ENCODE data around the gene TNNC1. TPM values are rescaled to one million over a fixed set of nuclear protein-coding genes. Genes with fewer than 3 reads are reported as not detected.

Gene TNNC1
- total RNA-seq, 2 experiments from 2014 or later = 0.57 to 3.2 TPM

DNA sequence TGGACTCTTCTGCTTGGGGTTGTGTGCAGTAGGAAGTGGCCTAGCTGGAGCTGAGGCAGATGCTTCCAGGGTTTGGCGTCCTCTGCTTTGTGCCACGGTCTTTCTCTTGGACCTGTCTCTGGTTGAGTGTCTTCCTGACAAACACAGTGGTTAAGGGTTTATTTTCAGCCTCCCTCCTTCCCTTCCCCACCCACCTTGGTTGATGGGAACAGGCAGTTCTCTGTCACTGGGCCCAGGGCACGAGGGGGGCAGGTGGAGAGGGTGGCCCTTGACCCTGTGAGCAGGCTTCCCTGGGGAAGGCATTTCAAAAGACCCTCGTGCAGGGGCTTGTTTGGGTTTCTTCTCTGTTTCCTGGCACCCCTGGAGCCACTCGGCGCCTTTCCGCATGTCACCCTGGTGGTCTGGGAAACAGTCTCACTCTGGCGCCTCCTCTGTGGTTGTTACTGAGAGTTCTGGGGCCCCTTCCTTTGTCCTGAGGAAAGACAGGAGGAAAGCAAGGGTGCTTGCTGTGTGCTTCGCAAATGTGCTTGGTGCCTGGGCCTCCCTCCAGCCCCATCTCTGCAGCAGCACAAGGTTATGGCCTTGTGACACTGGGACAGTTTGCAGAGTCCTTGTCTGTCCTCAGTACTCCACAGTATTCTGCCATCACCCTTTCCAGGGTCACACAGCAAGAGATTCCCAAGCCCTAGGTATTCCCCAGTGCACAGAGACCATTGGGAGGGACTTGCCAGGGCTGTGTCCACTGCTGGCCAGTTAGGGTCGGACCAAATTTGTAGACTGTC is 31.0 kb upstream of the TNNC1 start:
- Histone ChIP-seq H3K79me2 (ENCODE audit: insufficient read depth, low read depth, low read length) (no peaks in the 10 kb centered on the region), H3K4me2 (ENCODE audit: low read length) (no peak overlapping the region), H3K36me3 (ENCODE audit: insufficient read depth, low read length) (peaks cover 62% of the 10 kb centered on the region), H3K4me3 (ENCODE audit: low read depth, low read length, poor library complexity, severe bottlenecking) (no peak overlapping the region), H3K9me2 (ENCODE audit: insufficient read depth, low read length) (no peaks in the 10 kb centered on the region), H3K4me1 (ENCODE audit: insufficient read depth, low read length, poor library complexity, severe bottlenecking) (no peaks in the 10 kb centered on the region), H4K20me1 (ENCODE audit: insufficient read depth, low read length) (no peaks in the 10 kb centered on the region), H3K9me3 (ENCODE audit: low read length) (no peaks in the 10 kb centered on the region), H2AFZ (ENCODE audit: low read length) (no peak overlapping the region), H3K27ac (ENCODE audit: low read depth, low read length, poor library complexity, severe bottlenecking) (no peak overlapping the region)
- no peak for DNase-seq (ENCODE audit: low spot score)
- ChIA-PET CTCF (ENCODE audit: unreplicated experiment) (no interaction called here), POLR2A (no interaction called here)
- BruUV-seq (replicated peaks) = no TSS peak
- intact Hi-C loops (cut with micrococcal nuclease; ENCODE audit: unreplicated experiment) = no loop called here
- TF ChIP-seq, protein P1, sequence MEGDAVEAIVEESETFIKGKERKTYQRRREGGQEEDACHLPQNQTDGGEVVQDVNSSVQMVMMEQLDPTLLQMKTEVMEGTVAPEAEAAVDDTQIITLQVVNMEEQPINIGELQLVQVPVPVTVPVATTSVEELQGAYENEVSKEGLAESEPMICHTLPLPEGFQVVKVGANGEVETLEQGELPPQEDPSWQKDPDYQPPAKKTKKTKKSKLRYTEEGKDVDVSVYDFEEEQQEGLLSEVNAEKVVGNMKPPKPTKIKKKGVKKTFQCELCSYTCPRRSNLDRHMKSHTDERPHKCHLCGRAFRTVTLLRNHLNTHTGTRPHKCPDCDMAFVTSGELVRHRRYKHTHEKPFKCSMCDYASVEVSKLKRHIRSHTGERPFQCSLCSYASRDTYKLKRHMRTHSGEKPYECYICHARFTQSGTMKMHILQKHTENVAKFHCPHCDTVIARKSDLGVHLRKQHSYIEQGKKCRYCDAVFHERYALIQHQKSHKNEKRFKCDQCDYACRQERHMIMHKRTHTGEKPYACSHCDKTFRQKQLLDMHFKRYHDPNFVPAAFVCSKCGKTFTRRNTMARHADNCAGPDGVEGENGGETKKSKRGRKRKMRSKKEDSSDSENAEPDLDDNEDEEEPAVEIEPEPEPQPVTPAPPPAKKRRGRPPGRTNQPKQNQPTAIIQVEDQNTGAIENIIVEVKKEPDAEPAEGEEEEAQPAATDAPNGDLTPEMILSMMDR (conservative IDR thresholded peaks at IDR 0.05; ENCODE audit: low read length) = no peak
- no peak for TF ChIP-seq EZH2phosphoT487 (IDR thresholded peaks at IDR 0.05; ENCODE audit: borderline replicate concordance, low read depth, low read length)

DNA sequence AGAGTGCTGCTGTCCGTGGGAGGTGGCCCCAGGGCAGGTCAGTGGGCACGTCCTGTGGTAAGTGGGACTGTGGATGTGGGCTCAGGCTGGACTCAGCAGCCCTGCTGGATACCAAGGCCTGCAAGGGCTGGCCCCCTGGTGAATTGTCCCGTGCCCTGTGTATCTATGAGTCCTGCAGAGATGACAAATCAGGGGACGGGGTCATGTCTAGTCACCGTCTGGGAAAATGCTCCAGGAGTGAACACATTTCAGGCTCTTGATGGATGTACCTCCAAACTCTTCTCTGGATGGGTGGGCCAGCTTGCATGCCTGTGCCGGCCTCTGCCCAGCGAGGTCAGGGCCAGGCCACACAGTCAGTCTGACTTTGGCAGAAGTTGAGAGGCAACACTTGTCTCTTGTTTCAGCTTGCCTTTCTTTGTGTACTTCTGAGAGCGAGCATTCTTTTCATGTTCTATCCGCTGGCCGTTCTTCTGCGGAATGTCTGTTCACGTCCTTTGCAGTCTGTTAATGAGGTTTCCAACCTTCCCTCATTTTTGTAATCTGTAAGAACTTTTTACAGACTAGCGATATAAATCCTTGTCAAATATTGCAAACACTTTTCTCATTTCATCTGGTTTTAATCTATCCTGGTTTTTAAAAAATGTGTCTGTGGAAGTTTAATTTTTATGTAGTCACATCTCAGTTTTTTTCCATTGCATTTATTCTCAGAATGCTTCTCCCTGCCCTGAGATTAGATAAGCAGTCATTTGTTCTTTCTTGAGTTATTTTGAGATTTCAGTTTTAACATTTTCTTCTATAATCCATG is 29.9 kb upstream of the TNNC1 start:
- no peak for TF ChIP-seq EZH2phosphoT487 (IDR thresholded peaks at IDR 0.05; ENCODE audit: borderline replicate concordance, low read depth, low read length)
- TF ChIP-seq, protein P1 (conservative IDR thresholded peaks at IDR 0.05; ENCODE audit: low read length) = no peak
- Histone ChIP-seq H3K27ac (ENCODE audit: low read depth, low read length, poor library complexity, severe bottlenecking) (no peak overlapping the region), H2AFZ (ENCODE audit: low read length) (no peak overlapping the region), H3K4me3 (ENCODE audit: low read depth, low read length, poor library complexity, severe bottlenecking) (no peak overlapping the region), H3K4me2 (ENCODE audit: low read length) (no peak overlapping the region), H3K9me2 (ENCODE audit: insufficient read depth, low read length) (no peaks in the 10 kb centered on the region), H3K9me3 (ENCODE audit: low read length) (no peaks in the 10 kb centered on the region), H3K36me3 (ENCODE audit: insufficient read depth, low read length) (peaks cover 64% of the 10 kb centered on the region), H3K79me2 (ENCODE audit: insufficient read depth, low read depth, low read length) (no peaks in the 10 kb centered on the region), H3K4me1 (ENCODE audit: insufficient read depth, low read length, poor library complexity, severe bottlenecking) (no peaks in the 10 kb centered on the region), H4K20me1 (ENCODE audit: insufficient read depth, low read length) (no peaks in the 10 kb centered on the region)
- POLR2A ChIA-PET = no interaction called here
- intact Hi-C loops (cut with micrococcal nuclease; ENCODE audit: unreplicated experiment) = no loop called here
- CTCF ChIA-PET (ENCODE audit: unreplicated experiment) = no interaction called here
- BruUV-seq (replicated peaks) = no TSS peak
- no peak for DNase-seq (ENCODE audit: low spot score)

DNA sequence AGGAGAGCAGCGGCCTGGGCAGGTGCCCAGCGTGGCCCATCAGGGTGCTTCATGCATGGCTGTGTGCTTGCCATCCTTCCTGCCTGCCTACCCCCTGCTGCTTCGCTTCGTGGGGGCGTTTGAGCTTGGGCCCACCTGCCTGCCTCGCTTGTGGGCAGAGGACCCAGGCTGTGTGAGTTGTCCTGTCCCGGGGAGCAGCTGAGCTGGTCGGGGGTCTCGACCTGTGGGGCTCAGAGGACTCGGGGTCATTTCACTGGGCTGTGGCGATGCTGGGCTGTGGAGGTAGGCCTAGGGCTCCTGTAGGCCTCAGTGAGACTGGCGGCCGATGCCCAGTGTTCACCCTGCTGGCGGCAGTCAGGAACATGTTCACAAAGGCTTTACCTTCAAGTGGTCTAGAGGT is 29.2 kb upstream of the TNNC1 start:
- Histone ChIP-seq H3K27ac (ENCODE audit: low read depth, low read length, poor library complexity, severe bottlenecking) (no peak overlapping the region), H3K36me3 (ENCODE audit: insufficient read depth, low read length) (peaks cover 67% of the 10 kb centered on the region), H3K79me2 (ENCODE audit: insufficient read depth, low read depth, low read length) (no peaks in the 10 kb centered on the region), H2AFZ (ENCODE audit: low read length) (no peak overlapping the region), H4K20me1 (ENCODE audit: insufficient read depth, low read length) (no peaks in the 10 kb centered on the region), H3K4me1 (ENCODE audit: insufficient read depth, low read length, poor library complexity, severe bottlenecking) (no peaks in the 10 kb centered on the region), H3K4me2 (ENCODE audit: low read length) (no peak overlapping the region), H3K9me3 (ENCODE audit: low read length) (no peaks in the 10 kb centered on the region), H3K9me2 (ENCODE audit: insufficient read depth, low read length) (no peaks in the 10 kb centered on the region), H3K4me3 (ENCODE audit: low read depth, low read length, poor library complexity, severe bottlenecking) (no peak overlapping the region)
- DNase-seq (ENCODE audit: low spot score) = no peak
- POLR2A ChIA-PET = interaction anchor here (0.6 kb wide), 1 partner anchor 69 kb away, joined by 3 read pairs; no protein-coding TSS in a partner anchor
- CTCF ChIA-PET (ENCODE audit: unreplicated experiment) = no interaction called here
- intact Hi-C loops (cut with micrococcal nuclease; ENCODE audit: unreplicated experiment) = no loop called here
- TF ChIP-seq, protein P1 (conservative IDR thresholded peaks at IDR 0.05; ENCODE audit: low read length) = no peak
- TF ChIP-seq EZH2phosphoT487 (IDR thresholded peaks at IDR 0.05; ENCODE audit: borderline replicate concordance, low read depth, low read length) = no peak
- no TSS peak for BruUV-seq (replicated peaks)
